CD4-positive, CD25-positive, alpha-beta regulatory T cell (primary cell): Measurements from ENCODE around the gene IFNL4. TPM values are rescaled to one million over a fixed set of nuclear protein-coding genes. Genes with fewer than 3 reads are reported as not detected.
"Not testable (repeated sequence)": the region's sequence is repeated elsewhere in the genome, so short reads cannot be mapped to it uniquely, and the experiment has no call there.

Experiments used
- ATAC-seq, 2 donors: fragments of 150-1000 bp; cut with Tn5 transposase; one replicate each; pipeline ENCODE4 v1.10.0; 2021; ENCODE audit warnings: low read depth in 2 of 2, moderate number of reproducible peaks in 2 of 2, moderate library complexity in 1 of 2
- DNase-seq, 3 donors: peaks; one replicate each; pipeline versions ENCODE4 v3.0.0 to v3.0.0-alpha.2; 2012 to 2022; ENCODE audit warnings: mixed read lengths in 1 of 3
- H3K27ac ChIP-seq: one replicate; pipeline ENCODE4 v1.7.0; 2013; ENCODE audit warnings: mild to moderate bottlenecking, low read length; ENCODE audit not compliant: insufficient read depth, poor library complexity, severe bottlenecking
- H3K27me3 ChIP-seq: one replicate; pipeline ENCODE4 v1.7.0; 2013; ENCODE audit warnings: low read length; ENCODE audit not compliant: control insufficient read depth, insufficient read depth
- H3K36me3 ChIP-seq: one replicate; pipeline ENCODE4 v1.7.0; 2013; ENCODE audit warnings: mild to moderate bottlenecking, low read length, moderate library complexity; ENCODE audit not compliant: control insufficient read depth, insufficient read depth
- H3K4me1 ChIP-seq: 2 replicates; pipeline ENCODE4 v1.7.0; 2013; ENCODE audit warnings: mild to moderate bottlenecking, low read length; ENCODE audit not compliant: insufficient read depth, control insufficient read depth, poor library complexity, severe bottlenecking
- H3K4me3 ChIP-seq: one replicate; pipeline ENCODE4 v1.7.0; 2013; ENCODE audit warnings: low read depth, mild to moderate bottlenecking, low read length, moderate library complexity
- H3K9me3 ChIP-seq, 2 experiments: 1 replicate in 1 of 2; 2 replicates in 1 of 2; pipeline ENCODE4 v1.7.0; 2013; ENCODE audit warnings: low read length in 2 of 2, mild to moderate bottlenecking in 1 of 2, moderate library complexity in 1 of 2; ENCODE audit not compliant: control insufficient read depth in 2 of 2
- H3K27ac Mint-ChIP-seq, 3 donors: one replicate each; pipeline ENCODE4 v1.8.0; 2020 to 2022; ENCODE audit warnings: mild to moderate bottlenecking in 3 of 3, mixed read lengths in 3 of 3, moderate library complexity in 2 of 3
- H3K27me3 Mint-ChIP-seq: one replicate; pipeline ENCODE4 v1.8.0; 2022; ENCODE audit warnings: mild to moderate bottlenecking, mixed read lengths
- H3K36me3 Mint-ChIP-seq: one replicate; pipeline ENCODE4 v1.8.0; 2020; ENCODE audit warnings: mixed read lengths
- H3K4me1 Mint-ChIP-seq, 4 donors: one replicate each; pipeline ENCODE4 v1.8.0; 2020 to 2022; ENCODE audit warnings: mixed read lengths in 4 of 4, mild to moderate bottlenecking in 1 of 4
- H3K4me3 Mint-ChIP-seq, 4 donors: one replicate each; pipeline ENCODE4 v1.8.0; 2020 to 2022; ENCODE audit warnings: mild to moderate bottlenecking in 4 of 4, mixed read lengths in 4 of 4, moderate library complexity in 3 of 4
- H3K9me3 Mint-ChIP-seq, 7 donors: one replicate each; pipeline ENCODE4 v1.8.0; 2020 to 2022; ENCODE audit warnings: mixed read lengths in 7 of 7, mild to moderate bottlenecking in 3 of 7, moderate library complexity in 2 of 7
- polyA plus RNA-seq, 4 donors: library from polyadenylated mRNA; unstranded; fragments of 300-500 nt; fragmentation: Illumina TruSeq; gene quantifications; one replicate each; pipeline ENCODE4 v1.2.3, GENCODE V29; 2021
- total RNA-seq: library from RNA; stranded (reverse); gene quantifications from one replicate; pipeline ENCODE4 v1.2.3, GENCODE V29; 2022

Gene IFNL4
- total and polyA plus RNA-seq, 5 donors from 2014 or later = not detected

DNA sequence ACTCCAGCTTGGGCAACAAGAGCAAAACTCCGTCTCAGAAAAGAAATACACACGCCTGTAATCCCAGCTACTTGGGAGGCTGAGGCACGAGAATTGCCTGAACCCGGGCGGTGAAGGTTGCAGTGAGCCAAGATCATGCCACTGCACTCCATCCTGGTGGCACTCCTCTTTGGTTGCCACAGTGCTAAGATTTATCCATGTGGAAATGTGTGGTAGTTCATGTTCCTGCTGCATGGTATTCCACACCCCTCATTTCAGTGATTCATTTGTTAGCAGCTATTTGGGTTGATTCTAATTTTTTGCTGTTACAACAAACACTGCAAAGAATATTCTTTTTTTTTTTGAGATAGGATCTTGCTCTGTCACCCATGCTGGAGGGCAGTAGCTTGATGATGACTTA lies 15.9 kb downstream of the IFNL4 start:
- ATAC-seq = no peak
- Mint-ChIP-seq H3K4me1 (peaks cover 0 to 20% (median 8%) of the 10 kb centered on the region in 4 donors), H3K27me3 (peaks cover 9% of the 10 kb centered on the region)

DNA sequence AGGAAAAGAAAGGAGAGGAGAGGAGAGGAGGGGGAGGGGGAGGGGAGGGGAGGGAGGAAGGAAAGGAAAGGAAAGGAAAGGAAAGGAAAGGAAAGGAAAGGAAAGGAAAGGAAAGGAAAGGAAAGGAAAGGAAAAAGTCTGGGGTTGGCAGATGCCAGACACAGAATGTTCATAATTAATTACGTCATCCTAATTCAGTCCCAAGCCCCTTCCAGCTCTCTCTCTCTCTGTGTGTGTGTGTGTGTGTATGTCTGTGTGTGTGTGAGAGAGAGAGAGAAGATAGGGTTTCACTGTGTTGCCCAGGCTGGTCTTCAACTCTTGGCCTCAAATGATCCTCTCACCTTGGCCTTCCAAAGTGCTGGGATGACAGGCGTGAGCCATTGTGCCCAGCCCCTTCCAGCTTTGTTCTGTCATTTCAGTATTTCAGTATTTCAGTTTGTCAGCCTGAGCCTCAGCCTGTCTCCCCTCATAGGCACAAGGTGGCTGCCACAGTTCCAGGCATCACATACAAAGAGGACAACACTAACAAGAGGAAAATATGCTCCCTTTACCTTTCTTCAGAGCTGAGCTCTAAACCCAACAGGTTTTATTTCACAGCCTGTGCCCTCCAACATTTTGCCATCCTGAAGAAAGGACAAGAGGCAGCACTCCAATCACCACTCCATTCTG lies 18.4 kb downstream of the IFNL4 start:
- Histone ChIP-seq H3K27ac (no peak overlapping the region), H3K9me3 (no peaks in the 10 kb centered on the region), H3K4me1 (no peaks in the 10 kb centered on the region), H3K36me3 (no peaks in the 10 kb centered on the region), H3K27me3 (no peaks in the 10 kb centered on the region), H3K4me3 (no peak overlapping the region)
- Mint-ChIP-seq H3K4me1 (peaks cover 0 to 2% (median under 1%) of the 10 kb centered on the region in 4 donors), H3K27ac (no peak overlapping the region), H3K27me3 (peaks cover 22% of the 10 kb centered on the region), H3K9me3 (no peaks in the 10 kb centered on the region), H3K36me3 (no peaks in the 10 kb centered on the region), H3K4me3 (no peak overlapping the region)
- ATAC-seq (no peak), DNase-seq (no peak)

More for the DNA sequence above, 15.9 kb downstream of the IFNL4 start:
- no peak overlapping the region for H3K4me3 Mint-ChIP-seq
- H3K9me3 Mint-ChIP-seq = peaks cover 0 to 1% (median 0%) of the 10 kb centered on the region in 7 donors
- Histone ChIP-seq H3K4me3 (no peak overlapping the region), H3K36me3 (no peaks in the 10 kb centered on the region), H3K27me3 (no peaks in the 10 kb centered on the region), H3K27ac (no peak overlapping the region), H3K9me3 (no peaks in the 10 kb centered on the region), H3K4me1 (peaks cover 3% of the 10 kb centered on the region)
- no peak overlapping the region for H3K27ac Mint-ChIP-seq
- no peak for DNase-seq
- H3K36me3 Mint-ChIP-seq = no peaks in the 10 kb centered on the region

DNA sequence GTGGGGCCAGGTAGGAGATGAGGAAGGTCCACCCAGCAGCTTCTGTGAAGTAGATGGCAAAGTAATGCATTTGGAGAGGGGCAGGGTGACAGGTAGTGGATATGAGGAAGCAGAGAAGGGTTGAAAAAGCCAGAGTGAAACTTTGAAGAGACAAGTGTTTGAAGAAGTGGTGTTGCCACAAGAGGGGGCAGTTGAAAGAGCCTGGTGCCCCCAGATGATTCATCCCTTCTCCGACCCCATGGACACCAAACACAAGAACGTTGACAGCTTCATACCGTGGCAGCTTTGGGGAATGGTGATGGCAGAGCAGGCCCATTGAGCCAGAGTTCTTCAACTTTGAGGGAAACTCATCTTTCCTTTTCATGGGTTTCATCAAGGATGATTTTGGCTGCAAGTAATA lies 23.7 kb downstream of the IFNL4 start:
- Histone ChIP-seq H3K4me1 (no peaks in the 10 kb centered on the region), H3K9me3 (no peaks in the 10 kb centered on the region), H3K4me3 (no peak overlapping the region), H3K27me3 (peaks cover 4% of the 10 kb centered on the region), H3K36me3 (no peaks in the 10 kb centered on the region), H3K27ac (no peak overlapping the region)
- Mint-ChIP-seq H3K36me3 (no peaks in the 10 kb centered on the region), H3K27me3 (peaks cover 19% of the 10 kb centered on the region), H3K9me3 (peaks cover 0 to 2% (median 0%) of the 10 kb centered on the region in 7 donors), H3K4me3 (no peak overlapping the region), H3K4me1 (no peaks in the 10 kb centered on the region), H3K27ac (no peak overlapping the region)
- no peak for DNase-seq
- no peak for ATAC-seq

DNA sequence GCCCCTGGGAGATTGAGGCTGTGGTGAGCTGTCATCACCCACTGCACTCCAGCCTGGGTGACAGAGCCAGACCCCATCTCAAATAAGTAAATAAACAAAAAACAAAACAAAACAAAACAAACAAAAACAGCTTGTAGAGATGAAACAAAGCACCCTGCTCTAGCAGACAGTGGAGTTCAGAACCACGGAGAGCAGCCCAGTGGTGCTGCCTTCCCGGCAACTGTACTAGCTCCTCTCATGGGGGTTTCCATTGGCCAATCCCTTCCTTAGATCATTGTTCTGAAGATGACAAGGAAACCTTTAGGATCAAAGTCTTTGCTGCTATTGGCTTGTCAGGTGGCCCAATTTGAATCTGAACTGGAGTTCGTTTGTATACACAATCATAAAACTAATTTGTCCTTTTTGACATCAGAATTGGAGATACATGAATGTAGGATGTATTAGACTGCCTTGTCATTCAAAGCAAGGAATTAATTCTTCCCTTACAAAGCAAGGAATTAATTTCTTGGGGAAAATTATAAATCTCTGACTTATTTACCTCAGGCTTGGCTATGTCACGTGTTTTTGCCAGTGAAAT lies 24.9 kb downstream of the IFNL4 start:
- ATAC-seq (no peak), DNase-seq (no peak)
- Mint-ChIP-seq H3K9me3 (peaks cover 0 to 2% (median 0%) of the 10 kb centered on the region in 7 donors), H3K27me3 (peaks cover 19% of the 10 kb centered on the region), H3K27ac (no peak overlapping the region), H3K36me3 (no peaks in the 10 kb centered on the region), H3K4me3 (no peak overlapping the region), H3K4me1 (no peaks in the 10 kb centered on the region)
- Histone ChIP-seq H3K4me1 (no peaks in the 10 kb centered on the region), H3K27ac (no peak overlapping the region), H3K9me3 (no peaks in the 10 kb centered on the region), H3K36me3 (no peaks in the 10 kb centered on the region), H3K27me3 (peaks cover 4% of the 10 kb centered on the region), H3K4me3 (no peak overlapping the region)

DNA sequence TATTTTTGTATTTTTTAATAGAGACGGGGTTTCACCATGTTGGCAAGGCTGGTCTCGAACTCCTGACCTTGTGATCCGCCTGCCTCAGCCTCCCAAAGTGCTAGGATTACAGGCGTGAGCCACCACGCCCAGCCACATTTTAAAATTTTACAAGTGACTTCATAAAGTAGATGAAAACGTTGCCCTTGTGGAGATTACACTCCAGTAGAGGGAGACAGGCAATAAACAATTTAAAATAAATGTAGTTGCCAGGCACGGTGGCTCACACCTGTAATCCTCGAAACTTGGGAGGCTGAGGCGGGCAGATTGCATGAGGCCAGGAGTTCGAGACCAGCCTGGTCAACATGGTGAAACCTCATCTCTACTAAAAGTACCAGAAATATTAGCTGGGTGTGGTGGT lies 29.5 kb downstream of the IFNL4 start:
- not testable (repeated sequence) for H3K9me3 ChIP-seq, H3K27ac Mint-ChIP-seq, H3K4me1 Mint-ChIP-seq, H3K4me1 ChIP-seq, H3K36me3 ChIP-seq, H3K27ac ChIP-seq, H3K9me3 Mint-ChIP-seq, H3K4me3 Mint-ChIP-seq, H3K36me3 Mint-ChIP-seq, H3K27me3 ChIP-seq, H3K4me3 ChIP-seq, DNase-seq, ATAC-seq
- H3K27me3 Mint-ChIP-seq = peaks cover 19% of the 10 kb centered on the region

DNA sequence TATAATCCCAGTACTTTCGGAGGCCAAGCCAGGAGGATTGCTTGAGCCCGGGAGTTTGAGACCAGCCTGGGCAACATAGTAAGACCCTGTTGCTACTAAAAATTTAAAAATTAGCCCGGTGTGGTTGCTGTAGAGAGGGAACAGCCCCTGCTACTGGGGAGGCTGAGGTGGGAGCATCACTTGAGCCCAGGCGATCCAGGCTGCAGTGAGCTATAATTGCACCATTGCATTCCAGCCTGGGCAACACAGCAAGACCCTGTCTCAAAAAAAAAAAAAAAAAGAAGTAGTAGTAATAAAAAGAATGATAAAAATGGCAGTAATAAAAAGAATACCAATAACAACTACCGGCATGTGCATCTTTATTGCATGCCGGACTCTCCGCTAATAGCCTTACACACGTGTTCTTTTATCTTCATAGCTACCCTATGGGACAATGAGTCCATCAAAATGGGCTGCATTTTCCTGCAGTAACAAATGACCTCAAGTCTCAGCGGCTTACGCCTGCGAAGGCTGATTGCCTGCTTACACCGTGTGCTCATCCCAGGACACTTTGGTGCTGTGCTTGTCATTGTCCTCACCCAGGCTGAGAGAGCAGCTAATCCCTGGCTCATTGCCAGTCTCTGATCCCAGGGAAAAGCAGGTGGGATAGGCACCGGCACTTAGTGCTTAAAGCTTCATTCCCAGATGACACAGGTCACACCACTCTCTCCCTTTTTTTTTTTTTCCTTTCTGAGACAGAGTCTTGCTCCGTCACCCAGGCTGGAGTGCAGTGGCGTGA lies 30.2 kb downstream of the IFNL4 start:
- Mint-ChIP-seq H3K9me3 (peaks cover 0 to 1% (median 0%) of the 10 kb centered on the region in 7 donors), H3K4me3 (no peak overlapping the region), H3K4me1 (no peaks in the 10 kb centered on the region), H3K27ac (no peak overlapping the region), H3K27me3 (peaks cover 19% of the 10 kb centered on the region), H3K36me3 (peaks cover 5% of the 10 kb centered on the region)
- ATAC-seq (no peak), DNase-seq (no peak)
- Histone ChIP-seq H3K27me3 (peaks cover 2% of the 10 kb centered on the region), H3K9me3 (no peaks in the 10 kb centered on the region), H3K4me3 (no peak overlapping the region), H3K27ac (no peak overlapping the region), H3K36me3 (no peaks in the 10 kb centered on the region), H3K4me1 (no peaks in the 10 kb centered on the region)

DNA sequence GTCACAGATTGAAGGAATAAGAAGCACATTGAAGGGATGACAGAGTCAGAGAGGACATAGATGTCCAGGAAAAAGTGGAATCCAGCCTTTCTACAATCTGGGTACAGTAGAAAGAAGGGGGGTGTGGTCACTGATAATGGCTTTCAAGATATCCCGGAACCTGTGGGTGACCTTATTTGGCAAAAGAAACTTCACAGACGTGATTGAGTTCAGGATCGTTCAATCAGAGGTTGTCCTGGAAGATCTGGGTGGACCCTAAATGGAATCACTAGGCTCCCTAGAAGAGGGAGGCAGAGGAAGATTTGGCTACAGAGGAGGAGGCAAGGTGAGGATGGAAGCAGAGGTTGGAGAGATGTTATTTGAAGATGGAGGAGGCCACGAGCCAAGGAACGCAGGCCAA lies 31.6 kb downstream of the IFNL4 start:
- H3K27ac Mint-ChIP-seq = no peak overlapping the region
- no peak overlapping the region for H3K4me3 Mint-ChIP-seq
- peaks cover 0 to 1% (median 0%) of the 10 kb centered on the region in 7 donors for H3K9me3 Mint-ChIP-seq
- peaks cover 5% of the 10 kb centered on the region for H3K36me3 Mint-ChIP-seq
- H3K4me3 ChIP-seq = no peak overlapping the region
- peaks cover 16% of the 10 kb centered on the region for H3K27me3 Mint-ChIP-seq
- no peaks in the 10 kb centered on the region for H3K4me1 Mint-ChIP-seq
- no peaks in the 10 kb centered on the region for H3K36me3 ChIP-seq
- peaks cover 2% of the 10 kb centered on the region for H3K27me3 ChIP-seq
- no peak for ATAC-seq
- H3K9me3 ChIP-seq = no peaks in the 10 kb centered on the region
- no peaks in the 10 kb centered on the region for H3K4me1 ChIP-seq
- H3K27ac ChIP-seq = no peak overlapping the region
- DNase-seq = no peak
